SK-N-MC (cell line): ENCODE results near the gene LRRC3.

ENCODE experiments used
- EZH2 ChIP-seq: fragments of 200-600 bp; sonication (generic); IDR thresholded peaks from one replicate; pipeline ENCODE4 v1.6.1; 2017; ENCODE audit warnings: antibody characterized with exemption
- FOXP2 ChIP-seq: optimal IDR thresholded peaks from 2 replicates; pipeline ENCODE3; 2011; ENCODE audit warnings: mild to moderate bottlenecking, moderate library complexity; ENCODE audit not compliant: insufficient read depth; ENCODE audit errors: extremely low read length, control extremely low read depth
- POLR2AphosphoS5 ChIP-seq: IDR thresholded peaks from 2 replicates; pipeline ENCODE4 v1.6.1; 2012; ENCODE audit warnings: mild to moderate bottlenecking, low read depth, low read length, borderline replicate concordance

DNA sequence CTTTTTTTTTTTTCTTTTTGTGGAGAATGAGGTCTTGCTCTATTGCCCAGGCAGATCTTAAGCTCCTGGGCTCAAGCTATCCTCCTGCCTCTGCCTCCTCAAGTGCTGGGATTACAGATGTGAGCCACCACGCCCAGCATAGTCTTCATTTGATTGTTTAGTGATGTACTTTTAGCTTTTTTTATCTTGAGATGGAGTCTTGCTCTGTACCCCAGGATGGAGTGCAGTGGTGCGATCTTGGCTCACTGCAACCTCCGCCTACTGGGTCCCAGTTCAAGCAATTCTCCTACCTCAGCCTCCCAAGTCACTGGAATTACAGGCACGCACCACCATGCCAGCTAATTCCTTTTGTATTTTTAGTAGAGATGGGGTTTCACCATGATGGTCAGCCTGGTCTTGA, 24.0 kb upstream of the LRRC3 start:
- TF ChIP-seq POLR2AphosphoS5: no peak
- TF ChIP-seq EZH2: no peak
- no peak for TF ChIP-seq FOXP2
